Measurements from ENCODE around the gene AGFG1.

AGFG1 gene

GRCh38 chr2:227566012-227566411 lies 94.1 kb downstream of the AGFG1 start:
- no peaks in the 10 kb centered on the region for H3K9me3 ChIP-seq (ENCODE audit: control insufficient read depth, insufficient read depth, low read length)
- no peaks in the 10 kb centered on the region for H3K36me3 ChIP-seq (ENCODE audit: control insufficient read depth, insufficient read depth, low read length)
- no peak overlapping the region for H3K4me3 ChIP-seq (ENCODE audit: low read depth, low read length)
- H3K27me3 ChIP-seq (ENCODE audit: control insufficient read depth, insufficient read depth, low read length): no peaks in the 10 kb centered on the region
- no peaks in the 10 kb centered on the region for H3K4me1 ChIP-seq (ENCODE audit: control insufficient read depth, insufficient read depth, low read length)
- no peak overlapping the region for H3K9ac ChIP-seq (ENCODE audit: low read depth, low read length)

GRCh38 chr2:227568852-227569169 lies 96.9 kb downstream of the AGFG1 start:
- H3K9me3 ChIP-seq (ENCODE audit: control insufficient read depth, insufficient read depth, low read length): no peaks in the 10 kb centered on the region
- H3K9ac ChIP-seq (ENCODE audit: low read depth, low read length): no peak overlapping the region
- no peak overlapping the region for H3K4me3 ChIP-seq (ENCODE audit: low read depth, low read length)
- H3K36me3 ChIP-seq (ENCODE audit: control insufficient read depth, insufficient read depth, low read length): no peaks in the 10 kb centered on the region
- H3K4me1 ChIP-seq (ENCODE audit: control insufficient read depth, insufficient read depth, low read length): no peaks in the 10 kb centered on the region
- H3K27me3 ChIP-seq (ENCODE audit: control insufficient read depth, insufficient read depth, low read length): no peaks in the 10 kb centered on the region

GRCh38 chr2:227570615-227571014 lies 98.7 kb downstream of the AGFG1 start:
- Histone ChIP-seq H3K9me3 (ENCODE audit: control insufficient read depth, insufficient read depth, low read length) (no peaks in the 10 kb centered on the region), H3K36me3 (ENCODE audit: control insufficient read depth, insufficient read depth, low read length) (no peaks in the 10 kb centered on the region), H3K9ac (ENCODE audit: low read depth, low read length) (no peak overlapping the region), H3K27me3 (ENCODE audit: control insufficient read depth, insufficient read depth, low read length) (no peaks in the 10 kb centered on the region), H3K4me1 (ENCODE audit: control insufficient read depth, insufficient read depth, low read length) (no peaks in the 10 kb centered on the region), H3K4me3 (ENCODE audit: low read depth, low read length) (no peak overlapping the region)

GRCh38 chr2:227576110-227576509 lies 104.2 kb downstream of the AGFG1 start:
- H3K27me3 ChIP-seq (ENCODE audit: control insufficient read depth, insufficient read depth, low read length): no peaks in the 10 kb centered on the region
- H3K36me3 ChIP-seq (ENCODE audit: control insufficient read depth, insufficient read depth, low read length): no peaks in the 10 kb centered on the region
- H3K4me1 ChIP-seq (ENCODE audit: control insufficient read depth, insufficient read depth, low read length): no peaks in the 10 kb centered on the region
- H3K4me3 ChIP-seq (ENCODE audit: low read depth, low read length): no peak overlapping the region
- H3K9me3 ChIP-seq (ENCODE audit: control insufficient read depth, insufficient read depth, low read length): no peaks in the 10 kb centered on the region
- no peak overlapping the region for H3K9ac ChIP-seq (ENCODE audit: low read depth, low read length)

GRCh38 chr2:227576812-227577211 lies 104.9 kb downstream of the AGFG1 start:
- no peaks in the 10 kb centered on the region for H3K27me3 ChIP-seq (ENCODE audit: control insufficient read depth, insufficient read depth, low read length)
- H3K36me3 ChIP-seq (ENCODE audit: control insufficient read depth, insufficient read depth, low read length): no peaks in the 10 kb centered on the region
- H3K9ac ChIP-seq (ENCODE audit: low read depth, low read length): no peak overlapping the region
- no peaks in the 10 kb centered on the region for H3K4me1 ChIP-seq (ENCODE audit: control insufficient read depth, insufficient read depth, low read length)
- H3K4me3 ChIP-seq (ENCODE audit: low read depth, low read length): no peak overlapping the region
- H3K9me3 ChIP-seq (ENCODE audit: control insufficient read depth, insufficient read depth, low read length): no peaks in the 10 kb centered on the region

- no peaks in the 10 kb centered on the region for H3K4me1 ChIP-seq (ENCODE audit: control insufficient read depth, insufficient read depth, low read length)
- no peaks in the 10 kb centered on the region for H3K36me3 ChIP-seq (ENCODE audit: control insufficient read depth, insufficient read depth, low read length)
- H3K9ac ChIP-seq (ENCODE audit: low read depth, low read length): no peak overlapping the region
- H3K9me3 ChIP-seq (ENCODE audit: control insufficient read depth, insufficient read depth, low read length): no peaks in the 10 kb centered on the region
- no peaks in the 10 kb centered on the region for H3K27me3 ChIP-seq (ENCODE audit: control insufficient read depth, insufficient read depth, low read length)
- H3K4me3 ChIP-seq (ENCODE audit: low read depth, low read length): no peak overlapping the region
Measured at GRCh38 chr2:227577555-227577954, 105.6 kb downstream of the AGFG1 start.

- Histone ChIP-seq H3K9me3 (ENCODE audit: control insufficient read depth, insufficient read depth, low read length) (no peaks in the 10 kb centered on the region), H3K9ac (ENCODE audit: low read depth, low read length) (no peak overlapping the region), H3K27me3 (ENCODE audit: control insufficient read depth, insufficient read depth, low read length) (no peaks in the 10 kb centered on the region), H3K4me1 (ENCODE audit: control insufficient read depth, insufficient read depth, low read length) (no peaks in the 10 kb centered on the region), H3K4me3 (ENCODE audit: low read depth, low read length) (no peak overlapping the region), H3K36me3 (ENCODE audit: control insufficient read depth, insufficient read depth, low read length) (no peaks in the 10 kb centered on the region)
Measured at GRCh38 chr2:227578642-227579041, 106.7 kb downstream of the AGFG1 start.

GRCh38 chr2:227579791-227580190 lies 107.8 kb downstream of the AGFG1 start:
- Histone ChIP-seq H3K9ac (ENCODE audit: low read depth, low read length) (no peak overlapping the region), H3K36me3 (ENCODE audit: control insufficient read depth, insufficient read depth, low read length) (no peaks in the 10 kb centered on the region), H3K4me3 (ENCODE audit: low read depth, low read length) (no peak overlapping the region), H3K4me1 (ENCODE audit: control insufficient read depth, insufficient read depth, low read length) (no peaks in the 10 kb centered on the region), H3K9me3 (ENCODE audit: control insufficient read depth, insufficient read depth, low read length) (no peaks in the 10 kb centered on the region), H3K27me3 (ENCODE audit: control insufficient read depth, insufficient read depth, low read length) (no peaks in the 10 kb centered on the region)

GRCh38 chr2:227582369-227582768 lies 110.4 kb downstream of the AGFG1 start:
- H3K4me3 ChIP-seq (ENCODE audit: low read depth, low read length): no peak overlapping the region
- H3K27me3 ChIP-seq (ENCODE audit: control insufficient read depth, insufficient read depth, low read length): no peaks in the 10 kb centered on the region
- H3K36me3 ChIP-seq (ENCODE audit: control insufficient read depth, insufficient read depth, low read length): no peaks in the 10 kb centered on the region
- H3K4me1 ChIP-seq (ENCODE audit: control insufficient read depth, insufficient read depth, low read length): no peaks in the 10 kb centered on the region
- no peak overlapping the region for H3K9ac ChIP-seq (ENCODE audit: low read depth, low read length)
- H3K9me3 ChIP-seq (ENCODE audit: control insufficient read depth, insufficient read depth, low read length): no peaks in the 10 kb centered on the region

GRCh38 chr2:227592694-227593387 lies 120.9 kb downstream of the AGFG1 start:
- Histone ChIP-seq H3K36me3 (ENCODE audit: control insufficient read depth, insufficient read depth, low read length) (no peaks in the 10 kb centered on the region), H3K9ac (ENCODE audit: low read depth, low read length) (no peak overlapping the region), H3K27me3 (ENCODE audit: control insufficient read depth, insufficient read depth, low read length) (no peaks in the 10 kb centered on the region), H3K4me3 (ENCODE audit: low read depth, low read length) (no peak overlapping the region), H3K9me3 (ENCODE audit: control insufficient read depth, insufficient read depth, low read length) (no peaks in the 10 kb centered on the region), H3K4me1 (ENCODE audit: control insufficient read depth, insufficient read depth, low read length) (peaks cover 2% of the 10 kb centered on the region)

- Histone ChIP-seq H3K9me3 (ENCODE audit: control insufficient read depth, insufficient read depth, low read length) (no peaks in the 10 kb centered on the region), H3K4me1 (ENCODE audit: control insufficient read depth, insufficient read depth, low read length) (peaks cover 2% of the 10 kb centered on the region), H3K4me3 (ENCODE audit: low read depth, low read length) (no peak overlapping the region), H3K27me3 (ENCODE audit: control insufficient read depth, insufficient read depth, low read length) (no peaks in the 10 kb centered on the region), H3K9ac (ENCODE audit: low read depth, low read length) (no peak overlapping the region), H3K36me3 (ENCODE audit: control insufficient read depth, insufficient read depth, low read length) (no peaks in the 10 kb centered on the region)
Measured at GRCh38 chr2:227595797-227596196, 123.8 kb downstream of the AGFG1 start.

GRCh38 chr2:227597036-227597435 lies 125.1 kb downstream of the AGFG1 start:
- H3K36me3 ChIP-seq (ENCODE audit: control insufficient read depth, insufficient read depth, low read length): no peaks in the 10 kb centered on the region
- no peak overlapping the region for H3K9ac ChIP-seq (ENCODE audit: low read depth, low read length)
- no peak overlapping the region for H3K4me3 ChIP-seq (ENCODE audit: low read depth, low read length)
- H3K9me3 ChIP-seq (ENCODE audit: control insufficient read depth, insufficient read depth, low read length): no peaks in the 10 kb centered on the region
- peaks cover 2% of the 10 kb centered on the region for H3K4me1 ChIP-seq (ENCODE audit: control insufficient read depth, insufficient read depth, low read length)
- H3K27me3 ChIP-seq (ENCODE audit: control insufficient read depth, insufficient read depth, low read length): no peaks in the 10 kb centered on the region

All from iPS-15b (cell line).